ENCODE measurements around the gene EML2. TPM values are rescaled to one million over a fixed set of nuclear protein-coding genes. Genes with fewer than 3 reads are reported as not detected.
"Not testable (repeated sequence)": the region's sequence is repeated elsewhere in the genome, so short reads cannot be mapped to it uniquely, and the experiment has no call there.

EML2 gene
- total and polyA plus RNA-seq, 7 donors = 10.4 to 75.6 (median 34.6) TPM

DNA sequence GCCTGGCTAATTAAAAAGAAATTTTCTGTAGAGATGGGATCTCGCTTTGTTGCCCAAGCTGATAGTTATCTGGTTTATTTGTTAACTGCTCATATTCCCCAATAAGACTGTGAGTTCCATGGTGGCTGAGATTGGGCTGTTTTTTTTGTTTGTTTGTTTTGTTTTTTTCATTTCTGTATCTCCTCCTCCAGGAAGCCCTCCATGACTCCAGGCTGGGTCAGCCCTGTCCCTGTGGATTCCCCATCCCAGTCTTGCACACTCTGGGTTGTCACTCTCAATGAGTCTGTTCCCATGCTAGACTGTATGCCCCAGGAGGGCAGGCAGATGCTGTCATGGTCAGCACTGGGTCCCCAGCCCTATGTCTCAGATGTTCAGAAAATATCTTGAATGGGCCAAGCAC lies 2.9 kb downstream of the EML2 start:
- peaks cover 0 to 29% (median 17%) of the 10 kb centered on the region in 4 donors for H3K4me1 ChIP-seq
- no peak overlapping the region for H3K27ac ChIP-seq
- TF ChIP-seq, protein P1, sequence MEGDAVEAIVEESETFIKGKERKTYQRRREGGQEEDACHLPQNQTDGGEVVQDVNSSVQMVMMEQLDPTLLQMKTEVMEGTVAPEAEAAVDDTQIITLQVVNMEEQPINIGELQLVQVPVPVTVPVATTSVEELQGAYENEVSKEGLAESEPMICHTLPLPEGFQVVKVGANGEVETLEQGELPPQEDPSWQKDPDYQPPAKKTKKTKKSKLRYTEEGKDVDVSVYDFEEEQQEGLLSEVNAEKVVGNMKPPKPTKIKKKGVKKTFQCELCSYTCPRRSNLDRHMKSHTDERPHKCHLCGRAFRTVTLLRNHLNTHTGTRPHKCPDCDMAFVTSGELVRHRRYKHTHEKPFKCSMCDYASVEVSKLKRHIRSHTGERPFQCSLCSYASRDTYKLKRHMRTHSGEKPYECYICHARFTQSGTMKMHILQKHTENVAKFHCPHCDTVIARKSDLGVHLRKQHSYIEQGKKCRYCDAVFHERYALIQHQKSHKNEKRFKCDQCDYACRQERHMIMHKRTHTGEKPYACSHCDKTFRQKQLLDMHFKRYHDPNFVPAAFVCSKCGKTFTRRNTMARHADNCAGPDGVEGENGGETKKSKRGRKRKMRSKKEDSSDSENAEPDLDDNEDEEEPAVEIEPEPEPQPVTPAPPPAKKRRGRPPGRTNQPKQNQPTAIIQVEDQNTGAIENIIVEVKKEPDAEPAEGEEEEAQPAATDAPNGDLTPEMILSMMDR (IDR thresholded peaks at IDR 0.05) = no peak
- TF ChIP-seq POLR2AphosphoS5 (IDR thresholded peaks at IDR 0.05) = no peak
- TF ChIP-seq POLR2A (IDR thresholded peaks at IDR 0.05) = no peak
- TF ChIP-seq EP300 (IDR thresholded peaks at IDR 0.05) = no peak
- no peaks in the 10 kb centered on the region for H3K36me3 ChIP-seq
- no peaks in the 10 kb centered on the region for H3K9me3 ChIP-seq
- 98 to 100% methylated on average over 1 of the region's 1 CpG for WGBS, 2 donors
- intact Hi-C loops (cut with DNase I) = no loop called here
- H3K4me3 ChIP-seq = no peak overlapping the region
- H3K27me3 ChIP-seq = no peaks in the 10 kb centered on the region
- no peak for DNase-seq

DNA sequence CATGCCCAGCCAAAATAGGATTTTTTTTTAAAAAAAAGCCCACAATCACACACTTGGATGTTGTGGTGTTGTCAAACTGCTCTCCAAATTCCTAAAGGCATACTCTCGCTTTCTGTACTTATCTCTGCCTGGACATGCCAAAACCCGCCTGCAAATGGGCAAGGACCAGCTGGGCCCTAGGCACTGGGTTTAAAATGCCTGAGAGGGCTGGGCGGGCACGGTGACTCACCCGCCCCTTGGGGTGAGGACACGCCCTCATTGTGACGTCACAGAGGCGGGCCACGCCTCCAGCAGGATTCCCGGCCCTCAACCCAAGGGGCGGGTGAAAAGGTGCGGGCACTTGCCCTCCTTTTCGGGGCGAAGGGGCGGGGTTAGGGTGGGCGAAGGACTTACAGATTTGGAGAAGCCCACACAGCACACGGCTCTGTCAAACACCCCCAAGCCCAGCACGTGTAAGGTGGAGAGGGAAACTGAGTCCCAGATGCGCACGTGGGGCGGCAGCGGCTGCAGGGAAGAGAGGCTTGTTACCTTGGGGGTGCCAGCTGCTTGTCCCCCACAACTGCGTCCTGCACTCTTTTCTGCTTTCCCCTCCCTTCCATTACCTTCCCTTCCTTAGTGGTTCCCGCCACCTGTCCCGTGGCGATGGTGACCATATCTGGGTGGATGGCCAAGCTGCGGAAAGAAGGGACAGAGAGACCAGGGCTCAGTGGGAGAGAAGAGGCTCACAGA lies 6.6 kb downstream of the EML2 start:
- peaks cover 0 to 22% (median 6%) of the 10 kb centered on the region in 4 donors for H3K36me3 ChIP-seq
- DNase-seq = peak; percentile 70
- H3K27ac ChIP-seq = peak overlapping the region in 1 of 4 donors; percentile 26
- no peaks in the 10 kb centered on the region for H3K27me3 ChIP-seq
- no peak overlapping the region for H3K4me3 ChIP-seq
- 54 to 65% methylated on average over 27 of the region's 27 CpGs for WGBS, 2 donors
- no peaks in the 10 kb centered on the region for H3K9me3 ChIP-seq
- intact Hi-C loops (cut with DNase I) = no loop called here
- TF ChIP-seq POLR2A (IDR thresholded peaks at IDR 0.05) = no peak
- no peak for TF ChIP-seq POLR2AphosphoS5 (IDR thresholded peaks at IDR 0.05)
- no peak for TF ChIP-seq EP300 (IDR thresholded peaks at IDR 0.05)
- TF ChIP-seq, protein P1 (IDR thresholded peaks at IDR 0.05) = no peak
- peaks cover 0 to 8% (median 6%) of the 10 kb centered on the region in 4 donors for H3K4me1 ChIP-seq

DNA sequence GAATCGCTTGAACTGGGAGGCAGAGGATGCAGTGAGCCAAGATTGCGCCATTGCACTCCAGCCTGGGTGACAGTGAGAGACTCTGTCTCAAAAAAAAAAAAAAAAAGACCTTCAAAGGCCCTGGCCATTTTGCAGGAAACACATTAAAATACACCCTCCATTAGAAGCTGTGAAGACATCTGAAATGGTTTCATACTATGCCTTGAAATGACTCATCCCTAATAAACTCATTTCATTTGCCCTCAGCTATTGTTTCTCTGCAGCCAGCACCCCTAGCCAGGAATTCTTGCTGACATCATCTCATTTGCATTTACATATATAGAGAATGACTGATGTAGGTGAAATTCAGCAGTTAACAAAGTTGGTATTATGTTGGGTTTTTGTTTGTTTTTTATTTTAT lies 8.7 kb downstream of the EML2 start:
- H3K4me3 ChIP-seq = no peak overlapping the region
- H3K27me3 ChIP-seq = no peaks in the 10 kb centered on the region
- 90 to 97% methylated on average over 2 of the region's 2 CpGs for WGBS, 2 donors
- intact Hi-C loops (cut with DNase I) = no loop called here
- peaks cover 0 to 25% (median 8%) of the 10 kb centered on the region in 4 donors for H3K36me3 ChIP-seq
- no peaks in the 10 kb centered on the region for H3K9me3 ChIP-seq
- H3K4me1 ChIP-seq = peaks cover 0 to 8% (median 6%) of the 10 kb centered on the region in 4 donors
- DNase-seq = no peak
- TF ChIP-seq EP300 (IDR thresholded peaks at IDR 0.05) = no peak
- TF ChIP-seq, protein P1 (IDR thresholded peaks at IDR 0.05) = no peak
- no peak overlapping the region for H3K27ac ChIP-seq

DNA sequence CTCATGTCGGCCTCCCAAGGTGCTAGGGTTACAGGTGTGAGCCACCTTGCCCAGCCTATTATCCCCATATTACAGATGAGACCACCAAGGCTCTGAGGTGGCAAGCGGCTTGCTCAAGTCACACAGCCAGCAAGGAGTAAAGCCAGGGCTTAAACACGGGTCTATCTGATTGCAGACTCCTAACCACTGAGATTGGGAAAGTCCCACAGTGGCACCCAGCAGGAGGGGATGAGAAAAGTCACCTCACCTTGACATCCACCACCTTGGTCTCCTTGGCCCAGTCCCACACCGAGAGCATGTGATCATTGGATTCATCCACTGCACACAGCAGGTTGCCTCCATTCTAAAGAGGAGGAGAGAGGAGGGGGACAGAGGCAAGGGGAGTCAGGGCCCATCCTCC lies 9.5 kb downstream of the EML2 start:
- intact Hi-C loops (cut with DNase I) = no loop called here
- H3K4me1 ChIP-seq = peaks cover 0 to 8% (median 6%) of the 10 kb centered on the region in 4 donors

DNA sequence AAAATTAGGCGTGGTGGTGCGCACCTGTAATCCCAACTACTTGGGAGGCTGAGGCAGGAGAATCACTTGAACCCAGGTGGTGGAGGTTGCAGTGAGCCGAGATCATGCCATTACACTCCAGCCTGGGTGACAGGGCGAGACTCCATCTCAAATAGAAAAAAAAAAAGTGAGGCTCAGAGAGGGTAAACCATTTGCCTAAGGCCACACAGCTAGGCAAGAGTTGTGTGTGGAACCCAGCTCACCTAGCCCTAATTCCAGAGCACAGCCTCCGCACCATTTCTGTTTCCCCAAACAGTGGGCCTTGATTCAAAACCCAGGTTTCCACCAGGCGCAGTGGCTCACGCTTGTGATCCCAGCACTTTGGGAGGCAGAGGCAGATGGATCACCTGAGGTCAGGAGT lies 11.0 kb downstream of the EML2 start:
- H3K36me3 ChIP-seq = peaks cover 0 to 31% (median 12%) of the 10 kb centered on the region in 4 donors
- H3K4me3 ChIP-seq; H3K27me3 ChIP-seq; DNase-seq; H3K27ac ChIP-seq; H3K4me1 ChIP-seq; intact Hi-C loops (cut with DNase I); H3K9me3 ChIP-seq: not testable (repeated sequence)
- WGBS, 2 donors = 98% methylated on average over 7 of the region's 7 CpGs

More for the DNA sequence above, 9.5 kb downstream of the EML2 start:
- no peaks in the 10 kb centered on the region for H3K27me3 ChIP-seq
- no peak for DNase-seq
- H3K4me3 ChIP-seq = no peak overlapping the region
- H3K27ac ChIP-seq = no peak overlapping the region
- 82 to 89% methylated on average over 4 of the region's 4 CpGs for WGBS, 2 donors
- H3K36me3 ChIP-seq = peaks cover 0 to 26% (median 9%) of the 10 kb centered on the region in 4 donors
- no peaks in the 10 kb centered on the region for H3K9me3 ChIP-seq
- TF ChIP-seq POLR2AphosphoS5 (IDR thresholded peaks at IDR 0.05) (no peak), POLR2A (IDR thresholded peaks at IDR 0.05) (no peak), EP300 (IDR thresholded peaks at IDR 0.05) (no peak)
- TF ChIP-seq, protein P1 (IDR thresholded peaks at IDR 0.05) = no peak
